Stimulated activated CD4-positive, alpha-beta T cell treated with anti-CD3 and anti-CD28 coated beads, TNF-alpha, amount 100 ng/mL, for 1 hour (primary cell): ENCODE measurements around the gene RHOBTB3.
"Not testable (repeated sequence)": the region's sequence is repeated elsewhere in the genome, so short reads cannot be mapped to it uniquely, and the experiment has no call there.

ENCODE experiments used
- DNase-seq, 3 donors: peaks; one replicate each; pipeline ENCODE4 v3.0.0-alpha.2; 2020; ENCODE audit warnings: low read depth in 3 of 3, low spot score in 1 of 3

Gene RHOBTB3

GRCh38 chr5:95730730-95731570 is at the start of gene RHOBTB3:
Gene RHOBTB3 (plus strand): TSS chr5:95731336. CDS start chr5:95731683, 347 bp downstream.
- peak in 1 of 3 donors; percentile 18 for DNase-seq

- no peak for DNase-seq
These were observed 48.2 kb upstream of the RHOBTB3 start, which contains the start of gene SPATA9 for GRCh38 chr5:95682891-95683290. Gene SPATA9 (minus strand): TSS chr5:95682991. CDS start chr5:95682854, 137 bp downstream.

- no peak for DNase-seq
These were observed 46.8 kb upstream of the RHOBTB3 start for GRCh38 chr5:95684361-95684760.

GRCh38 chr5:95686651-95687050 is 44.5 kb upstream of the RHOBTB3 start:
- DNase-seq, result no peak

GRCh38 chr5:95689680-95690079 is 41.5 kb upstream of the RHOBTB3 start:
- DNase-seq, result no peak

GRCh38 chr5:95690333-95690732 is 40.8 kb upstream of the RHOBTB3 start:
- DNase-seq, result no peak

- DNase-seq, result no peak
These were observed 33.1 kb upstream of the RHOBTB3 start for GRCh38 chr5:95697781-95698681.

GRCh38 chr5:95699337-95699736 is 31.8 kb upstream of the RHOBTB3 start:
- DNase-seq, result no peak

- no peak for DNase-seq
These were observed 30.1 kb upstream of the RHOBTB3 start for GRCh38 chr5:95701074-95701473.

- no peak for DNase-seq
These were observed 27.0 kb upstream of the RHOBTB3 start for GRCh38 chr5:95704150-95704549.

GRCh38 chr5:95706196-95706595 is 24.9 kb upstream of the RHOBTB3 start:
- not testable (repeated sequence) for DNase-seq

GRCh38 chr5:95707055-95707454 is 24.1 kb upstream of the RHOBTB3 start:
- DNase-seq, result no peak

- not testable (repeated sequence) for DNase-seq
These were observed 23.5 kb upstream of the RHOBTB3 start for GRCh38 chr5:95707534-95708188.

- no peak for DNase-seq
These were observed 22.3 kb upstream of the RHOBTB3 start for GRCh38 chr5:95708876-95709275.

- DNase-seq, result no peak
These were observed 21.0 kb upstream of the RHOBTB3 start for GRCh38 chr5:95709967-95710650.

GRCh38 chr5:95710651-95711500 is 20.3 kb upstream of the RHOBTB3 start:
- not testable (repeated sequence) for DNase-seq

- no peak for DNase-seq
These were observed 19.4 kb upstream of the RHOBTB3 start for GRCh38 chr5:95711501-95712346.

- DNase-seq, result no peak
These were observed 18.7 kb upstream of the RHOBTB3 start for GRCh38 chr5:95712347-95712958.
